Activated CD4-positive, alpha-beta memory T cell treated with anti-CD3 and anti-CD28 coated beads, Interleukin-2, amount 10 ng/mL, durations not matched to agents 7 days and 5 days (primary cell): ENCODE data around the gene LRRC74B. TPM values are rescaled to one million over a fixed set of nuclear protein-coding genes. Genes with fewer than 3 reads are reported as not detected.
A peak's percentile ranks its signal among the peaks of the same experiment; 100 is the strongest.
"Not testable (repeated sequence)": the region's sequence is repeated elsewhere in the genome, so short reads cannot be mapped to it uniquely, and the experiment has no call there.

Experiments
- CTCF ChIA-PET: fragments of 350-600 bp; sonication (Branson Sonifier 250); formaldehyde crosslinking; loops from one replicate; lab custom pipeline; 2021; ENCODE audit warnings: antibody characterized with exemption, inconsistent platforms; lab: Charles Lee
- POLR2A ChIA-PET: fragments of 350-600 bp; sonication (Branson Sonifier 250); formaldehyde crosslinking; loops from one replicate; lab custom pipeline; 2021; ENCODE audit warnings: antibody characterized with exemption; lab: Charles Lee
- DNase-seq: peaks from one replicate; pipeline ENCODE4 v3.0.0-alpha.2; 2020
- H3K27ac Mint-ChIP-seq: one replicate; pipeline ENCODE4 v1.8.0; 2021; ENCODE audit warnings: mild to moderate bottlenecking, mixed read lengths
- H3K27me3 Mint-ChIP-seq: one replicate; pipeline ENCODE4 v1.8.0; 2021; ENCODE audit warnings: mixed read lengths
- H3K36me3 Mint-ChIP-seq: one replicate; pipeline ENCODE4 v1.8.0; 2021; ENCODE audit warnings: low read depth, mixed read lengths
- H3K4me1 Mint-ChIP-seq: one replicate; pipeline ENCODE4 v1.8.0; 2021; ENCODE audit warnings: mixed read lengths
- H3K4me3 Mint-ChIP-seq: one replicate; pipeline ENCODE4 v1.8.0; 2021; ENCODE audit warnings: mild to moderate bottlenecking, mixed read lengths
- H3K9me3 Mint-ChIP-seq: one replicate; pipeline ENCODE4 v1.8.0; 2021; ENCODE audit warnings: mixed read lengths
- total RNA-seq, 2 experiments: library from RNA; stranded (reverse); gene quantifications; one replicate each; pipeline ENCODE4 v1.2.3, GENCODE V29; 2021

Gene LRRC74B
- total RNA-seq, 2 experiments from 2014 or later, result not detected

DNA sequence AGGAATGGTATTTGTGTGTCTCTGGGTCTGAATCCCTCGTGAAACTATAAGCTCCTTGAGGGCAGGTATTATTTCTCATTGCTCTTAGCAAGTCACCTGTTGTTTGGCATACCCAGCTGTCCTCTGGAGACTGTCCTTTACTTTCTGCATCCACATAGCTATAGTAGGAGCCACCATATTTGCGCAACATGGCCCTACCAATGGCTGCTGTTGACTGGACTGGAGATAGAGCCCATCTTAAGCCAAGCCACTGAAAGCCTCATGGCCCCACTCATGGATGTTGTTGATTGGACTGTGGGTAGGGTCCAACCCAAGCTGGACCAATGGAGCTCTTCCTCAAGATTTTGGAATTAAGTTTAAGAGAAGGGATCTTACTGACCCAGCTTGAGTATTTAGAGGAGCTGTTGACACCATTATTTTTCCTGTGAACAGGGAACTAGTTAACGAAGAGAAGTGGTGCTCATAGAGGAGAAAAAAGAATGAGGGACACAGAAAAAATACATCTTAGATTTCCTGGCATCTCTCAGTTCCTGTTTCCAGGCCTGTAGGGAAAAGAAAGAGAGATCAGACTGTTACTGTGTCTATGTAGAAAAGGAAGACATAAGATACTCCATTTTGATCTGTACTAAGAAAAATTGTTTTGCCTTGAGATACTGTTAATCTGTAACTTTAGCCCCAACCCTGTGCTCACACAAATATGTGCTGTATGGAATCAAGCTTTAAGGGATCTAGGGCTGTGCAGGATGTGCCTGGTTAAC lies 47.2 kb downstream of the LRRC74B start:
- Mint-ChIP-seq H3K4me1 (no peaks in the 10 kb centered on the region), H3K9me3 (no peaks in the 10 kb centered on the region), H3K4me3 (no peak overlapping the region), H3K36me3 (no peaks in the 10 kb centered on the region), H3K27me3 (peaks cover 8% of the 10 kb centered on the region), H3K27ac (no peak overlapping the region)
- ChIA-PET POLR2A (no interaction called here), CTCF (no interaction called here)
- DNase-seq, result no peak

DNA sequence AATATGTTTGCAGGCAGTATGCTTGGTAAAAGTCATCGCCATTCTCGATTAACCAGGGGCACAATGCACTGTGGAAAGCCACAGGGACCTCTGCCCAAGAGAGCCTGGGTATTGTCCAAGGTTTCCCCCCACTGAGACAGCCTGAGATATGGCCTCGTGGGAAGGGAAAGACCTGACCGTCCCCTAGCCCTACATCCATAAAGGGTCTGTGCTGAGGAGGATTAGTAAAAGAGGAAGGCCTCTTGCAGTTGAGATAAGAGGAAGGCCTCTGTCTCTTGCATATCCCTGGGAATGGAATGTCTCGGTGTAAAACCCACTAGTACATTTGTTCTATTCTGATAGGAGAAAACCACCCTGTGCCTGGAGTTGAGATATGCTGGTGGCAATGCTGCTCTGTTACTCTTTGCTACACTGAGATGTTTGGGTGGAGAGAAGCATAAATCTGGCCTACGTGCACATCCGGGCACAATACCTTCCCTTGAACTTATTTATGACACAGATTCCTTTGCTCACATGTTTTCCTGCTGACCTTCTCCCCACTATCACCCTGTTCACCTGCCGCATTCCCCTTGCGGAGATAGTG lies 47.9 kb downstream of the LRRC74B start:
- CTCF ChIA-PET, POLR2A ChIA-PET, H3K36me3 Mint-ChIP-seq, H3K9me3 Mint-ChIP-seq, DNase-seq, H3K4me3 Mint-ChIP-seq, H3K27ac Mint-ChIP-seq, H3K4me1 Mint-ChIP-seq: not testable (repeated sequence)
- peaks cover 11% of the 10 kb centered on the region for H3K27me3 Mint-ChIP-seq

DNA sequence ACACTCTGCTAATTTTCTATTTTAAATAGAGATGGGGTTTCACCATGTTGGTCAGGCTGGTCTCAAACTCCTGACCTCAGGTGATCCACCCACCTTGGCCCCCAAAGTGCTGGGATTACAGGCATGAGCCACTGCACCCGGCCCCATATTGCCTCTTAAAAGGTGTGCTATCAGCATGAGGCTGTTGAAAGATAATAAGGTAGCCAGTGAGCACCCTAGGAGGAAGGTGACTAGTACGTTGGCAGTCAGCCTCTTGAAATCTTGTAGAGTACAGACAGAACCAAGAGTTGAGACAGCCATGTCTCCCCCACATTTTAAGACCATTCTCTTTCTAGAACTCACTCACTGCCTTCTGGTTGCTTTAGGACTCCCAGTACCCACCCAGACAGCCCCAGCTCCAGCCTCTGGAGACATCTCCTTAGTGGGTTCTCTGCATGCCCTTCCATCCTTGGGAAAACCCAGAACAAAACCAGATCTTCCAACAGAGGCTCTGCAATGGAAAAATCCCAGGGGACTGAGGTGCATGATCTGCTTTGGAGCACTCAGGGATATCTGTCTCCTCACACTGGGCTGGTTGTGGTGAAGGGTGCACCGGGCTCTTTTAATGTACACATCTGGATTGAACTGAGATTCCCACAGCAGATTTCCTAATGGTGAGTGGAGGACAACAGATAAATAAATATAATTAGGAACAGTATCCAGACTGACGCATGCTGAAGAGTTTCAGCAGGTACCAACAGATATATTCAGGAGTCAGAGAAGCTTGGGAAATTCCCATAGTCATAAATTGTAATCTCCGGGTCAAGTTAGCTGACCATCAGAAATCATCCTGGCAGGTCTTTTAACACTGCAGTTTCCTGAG lies 49.4 kb downstream of the LRRC74B start:
- Mint-ChIP-seq H3K4me1 (no peaks in the 10 kb centered on the region), H3K9me3 (no peaks in the 10 kb centered on the region), H3K27me3 (peaks cover 10% of the 10 kb centered on the region), H3K4me3 (no peak overlapping the region), H3K27ac (no peak overlapping the region), H3K36me3 (no peaks in the 10 kb centered on the region)
- ChIA-PET CTCF (no interaction called here), POLR2A (no interaction called here)
- DNase-seq, result no peak

DNA sequence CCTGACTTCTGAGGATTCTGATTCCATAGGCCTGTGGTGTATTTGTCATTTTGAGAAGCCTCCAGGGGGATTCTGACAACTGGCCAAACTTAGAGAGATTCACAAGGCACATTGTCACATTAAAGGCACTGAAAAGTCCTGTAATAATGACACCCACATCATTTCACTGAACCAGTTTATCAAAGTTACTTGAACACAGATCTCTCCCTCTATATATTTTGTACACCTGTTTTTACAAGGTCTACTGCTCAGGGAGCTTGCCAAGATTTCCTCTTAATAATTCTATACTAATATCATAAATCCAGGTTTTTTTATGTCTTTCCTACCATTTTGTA lies 50.0 kb downstream of the LRRC74B start:
- Mint-ChIP-seq H3K27me3 (peaks cover 10% of the 10 kb centered on the region), H3K4me3 (no peak overlapping the region), H3K36me3 (no peaks in the 10 kb centered on the region), H3K9me3 (no peaks in the 10 kb centered on the region), H3K4me1 (no peaks in the 10 kb centered on the region), H3K27ac (no peak overlapping the region)
- POLR2A ChIA-PET, result no interaction called here
- no peak for DNase-seq
- CTCF ChIA-PET, result no interaction called here

DNA sequence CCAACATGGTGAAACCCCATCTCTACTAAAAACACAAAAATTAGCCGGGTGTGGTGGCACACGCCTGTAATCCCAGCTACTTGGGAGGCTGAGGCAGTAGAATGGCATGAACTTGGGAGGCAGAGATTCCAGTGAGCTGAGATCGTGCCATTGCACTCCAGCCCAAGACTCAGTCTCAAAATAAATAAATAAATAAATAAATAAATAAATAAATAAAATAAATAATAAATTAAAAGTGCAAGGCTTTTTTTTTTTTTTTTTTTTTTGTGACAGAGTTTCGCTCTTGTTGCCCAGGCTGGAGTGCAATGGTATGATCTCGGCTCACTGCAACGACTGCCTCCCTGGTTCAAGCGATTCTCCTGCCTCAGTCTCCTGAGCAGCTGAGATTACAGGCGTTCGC lies 51.1 kb downstream of the LRRC74B start:
- CTCF ChIA-PET, H3K4me3 Mint-ChIP-seq, H3K4me1 Mint-ChIP-seq, POLR2A ChIA-PET, H3K36me3 Mint-ChIP-seq, DNase-seq, H3K9me3 Mint-ChIP-seq, H3K27ac Mint-ChIP-seq: not testable (repeated sequence)
- peaks cover 12% of the 10 kb centered on the region for H3K27me3 Mint-ChIP-seq

DNA sequence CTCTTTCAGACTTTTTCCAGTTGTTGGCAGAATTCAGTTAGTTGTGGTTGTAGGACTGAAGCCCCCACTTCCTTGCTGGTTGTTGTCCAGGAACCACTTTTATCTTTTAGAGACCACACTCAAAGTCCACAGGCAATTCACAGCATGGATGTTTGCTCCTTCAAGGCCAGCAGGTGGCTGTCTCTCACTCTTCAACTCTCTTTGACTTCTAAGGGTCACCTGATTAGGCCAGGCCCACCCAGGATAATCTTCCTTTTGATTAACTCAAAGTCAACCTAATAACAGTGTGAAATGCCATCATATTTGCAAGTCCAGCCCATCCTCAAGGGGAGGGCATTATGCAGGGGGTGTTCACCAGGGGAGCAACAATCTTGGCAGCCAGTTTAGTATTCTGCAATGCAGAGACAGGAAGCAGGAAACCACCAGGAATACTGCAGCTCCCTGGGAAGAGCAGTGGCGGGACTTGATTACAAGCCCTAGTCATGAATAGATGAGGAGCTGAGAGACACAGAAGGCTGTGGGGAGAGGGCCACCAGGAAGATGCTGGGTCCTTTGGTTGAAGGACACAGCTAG lies 52.4 kb downstream of the LRRC74B start:
- no peaks in the 10 kb centered on the region for H3K36me3 Mint-ChIP-seq
- ChIA-PET CTCF (interaction anchor here (0.7 kb wide), 1 partner anchor 15 kb away, joined by 3 read pairs; no protein-coding TSS in a partner anchor), POLR2A (no interaction called here)
- H3K27me3 Mint-ChIP-seq, result peaks cover 19% of the 10 kb centered on the region
- DNase-seq, result no peak
- H3K9me3 Mint-ChIP-seq, result no peaks in the 10 kb centered on the region
- no peak overlapping the region for H3K4me3 Mint-ChIP-seq
- H3K27ac Mint-ChIP-seq, result no peak overlapping the region
- peaks cover 7% of the 10 kb centered on the region for H3K4me1 Mint-ChIP-seq

DNA sequence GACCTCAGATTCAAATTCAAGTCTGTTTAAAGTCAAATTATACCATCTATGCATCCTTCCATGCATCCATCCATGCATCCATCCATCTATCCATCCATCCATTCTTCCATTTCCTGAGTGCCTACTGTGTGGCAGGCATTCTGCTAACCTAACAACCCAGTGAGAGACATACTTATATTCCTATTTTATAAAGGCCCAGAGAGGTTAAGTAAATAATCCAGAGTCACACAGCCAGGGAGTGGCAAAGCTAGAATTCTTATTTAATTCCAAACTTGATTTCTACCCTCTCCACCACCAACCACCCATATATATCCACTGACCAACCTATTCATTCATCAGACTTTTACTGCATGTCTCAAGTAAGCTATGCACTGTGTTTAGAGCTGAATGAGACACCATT lies 53.8 kb downstream of the LRRC74B start:
- Mint-ChIP-seq H3K27ac (no peak overlapping the region), H3K4me3 (no peak overlapping the region), H3K27me3 (peaks cover 24% of the 10 kb centered on the region), H3K4me1 (peaks cover 8% of the 10 kb centered on the region), H3K36me3 (no peaks in the 10 kb centered on the region), H3K9me3 (no peaks in the 10 kb centered on the region)
- ChIA-PET CTCF (no interaction called here), POLR2A (no interaction called here)
- DNase-seq, result no peak

DNA sequence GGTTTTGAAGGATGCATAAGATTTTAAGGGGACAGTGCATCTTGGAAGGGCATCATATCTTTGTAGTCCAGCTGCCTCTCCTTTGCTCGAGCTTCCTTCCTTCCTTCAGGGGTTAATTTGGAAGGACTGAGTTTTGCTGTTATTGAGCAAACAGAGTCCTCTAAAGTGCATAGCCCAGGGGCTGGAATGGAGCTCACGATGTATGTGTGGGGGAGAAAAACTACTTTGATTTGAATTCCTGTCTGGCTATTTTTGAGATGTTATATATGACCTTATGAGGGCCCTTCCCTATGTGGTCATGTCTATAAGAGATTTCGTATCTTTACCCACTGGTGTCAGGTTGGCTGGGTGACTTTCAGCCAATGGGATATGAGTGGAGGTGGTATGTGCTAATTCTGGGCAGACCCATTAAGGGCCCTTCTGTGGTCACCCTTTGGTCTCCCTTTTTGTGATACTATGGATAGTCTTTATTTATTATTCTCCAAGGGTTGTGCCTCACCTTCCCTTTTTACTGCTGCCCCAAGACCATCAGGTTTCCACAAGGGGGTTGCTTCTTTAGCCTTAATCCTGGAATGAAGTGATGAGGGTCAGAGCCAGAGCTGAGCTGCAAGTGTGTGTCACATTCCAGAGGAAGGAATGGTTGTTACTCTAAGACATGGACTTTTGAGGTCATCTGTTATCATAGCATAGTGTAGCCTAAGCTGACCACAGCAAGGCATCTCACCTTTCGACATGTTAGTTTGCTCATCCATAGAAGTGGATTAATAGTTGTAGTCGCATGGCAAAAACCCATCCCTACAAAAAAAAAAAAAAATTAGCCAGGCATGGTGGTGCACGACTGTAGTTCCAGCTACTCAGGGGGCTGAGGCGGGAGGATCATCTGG lies 54.6 kb downstream of the LRRC74B start:
- POLR2A ChIA-PET, result no interaction called here
- H3K9me3 Mint-ChIP-seq, result no peaks in the 10 kb centered on the region
- no peak overlapping the region for H3K4me3 Mint-ChIP-seq
- H3K27ac Mint-ChIP-seq, result no peak overlapping the region
- H3K4me1 Mint-ChIP-seq, result peaks cover 8% of the 10 kb centered on the region
- peaks cover 26% of the 10 kb centered on the region for H3K27me3 Mint-ChIP-seq
- DNase-seq, result no peak
- CTCF ChIA-PET, result no interaction called here
- no peaks in the 10 kb centered on the region for H3K36me3 Mint-ChIP-seq

DNA sequence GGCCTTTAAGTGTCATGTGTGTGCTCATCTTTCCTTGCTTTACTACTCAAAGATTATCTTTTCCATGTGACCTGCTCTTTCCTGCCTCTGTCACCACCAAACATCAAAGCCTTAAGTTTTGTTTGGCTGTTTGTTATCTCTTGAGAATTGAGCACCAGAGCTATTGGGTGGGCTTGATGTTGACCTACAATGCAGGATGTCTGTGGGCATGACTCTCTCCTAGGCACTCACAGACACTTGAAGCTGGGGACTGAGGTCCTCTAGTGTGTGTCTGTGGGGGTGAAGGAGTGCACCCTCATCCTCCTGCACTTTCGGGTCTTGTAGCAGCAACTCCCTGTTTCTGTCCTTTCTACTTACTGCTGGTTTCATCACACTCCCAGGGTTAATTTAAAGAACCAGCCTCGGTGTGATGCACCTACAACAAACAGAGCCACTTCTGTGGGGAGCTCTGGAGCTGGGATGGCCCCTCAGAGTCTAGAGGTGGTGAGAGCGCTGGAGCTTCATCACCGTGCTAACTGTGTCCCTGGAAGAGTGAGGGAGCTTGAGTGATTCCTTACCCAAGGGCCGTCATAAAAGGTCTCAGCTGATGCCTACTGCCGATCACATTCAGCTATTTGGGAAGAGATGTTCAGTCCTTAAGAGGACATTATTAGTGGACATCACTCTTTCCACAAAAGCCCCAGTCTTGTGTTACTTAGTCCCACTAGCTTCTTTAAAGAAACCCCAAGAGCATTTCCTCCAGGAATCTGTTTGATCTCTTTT lies 56.3 kb downstream of the LRRC74B start:
- Mint-ChIP-seq H3K9me3 (no peaks in the 10 kb centered on the region), H3K27me3 (peaks cover 35% of the 10 kb centered on the region), H3K4me1 (peaks cover 8% of the 10 kb centered on the region), H3K4me3 (no peak overlapping the region), H3K27ac (no peak overlapping the region), H3K36me3 (no peaks in the 10 kb centered on the region)
- ChIA-PET CTCF (interaction anchor here (0.7 to 1.4 kb wide), 3 partner anchors 11 to 296 kb away, joined by 3 read pairs; no protein-coding TSS in a partner anchor), POLR2A (no interaction called here)
- DNase-seq, result no peak

DNA sequence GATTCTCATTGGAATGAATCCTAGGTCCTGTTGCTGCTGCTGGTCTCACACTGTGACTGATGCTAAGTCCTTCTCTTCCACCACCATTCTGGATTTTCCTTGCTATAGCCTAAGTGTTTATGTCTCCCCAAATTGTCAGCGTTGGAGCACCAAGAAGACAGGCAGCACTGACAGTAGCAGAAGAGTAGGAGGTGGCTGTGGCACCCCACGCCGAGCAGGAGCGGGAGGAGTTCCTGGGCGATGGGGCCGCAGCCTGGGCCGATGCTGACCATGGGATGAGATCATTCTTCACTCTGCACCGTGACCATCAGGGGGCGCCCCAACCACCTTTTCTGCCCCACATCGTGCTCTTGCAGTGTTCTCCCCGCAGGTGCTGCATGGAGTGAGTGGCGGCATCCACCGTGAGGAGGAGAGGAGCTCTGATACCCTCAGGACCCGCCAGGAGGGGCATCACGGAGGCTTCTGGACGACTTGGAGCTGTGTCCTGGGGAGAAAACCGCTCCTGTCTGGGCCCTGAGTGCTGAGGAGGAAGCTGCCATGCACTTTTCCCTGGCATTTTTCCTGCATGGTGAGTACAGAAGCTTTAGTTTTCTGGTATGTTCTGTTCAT lies 57.0 kb downstream of the LRRC74B start:
- CTCF ChIA-PET, result interaction anchor here (0.6 to 1.4 kb wide), 3 partner anchors 12 to 257 kb away, joined by 3 read pairs; no protein-coding TSS in a partner anchor

DNA sequence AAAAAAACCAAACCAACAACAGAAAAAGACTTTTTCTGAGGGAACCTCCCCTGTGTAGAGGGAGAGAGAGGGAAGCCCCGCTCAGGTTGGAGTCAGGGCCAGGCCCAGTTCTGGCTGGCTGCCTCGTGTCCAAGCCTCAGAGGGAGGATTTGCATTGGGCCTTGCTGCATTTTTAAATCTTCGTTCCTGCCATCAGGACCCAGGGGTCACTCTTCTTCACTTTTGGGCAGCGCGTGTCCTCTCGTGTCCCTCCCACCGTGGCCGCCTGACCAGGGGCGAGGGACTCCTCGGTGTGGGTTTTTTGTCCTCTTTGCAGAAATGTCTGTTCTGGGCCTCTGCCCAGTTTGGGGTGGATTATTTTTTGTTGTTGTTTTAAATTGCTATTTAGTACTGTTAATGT lies 57.9 kb downstream of the LRRC74B start:
- H3K4me1 Mint-ChIP-seq, result peaks cover 8% of the 10 kb centered on the region
- ChIA-PET POLR2A (no interaction called here), CTCF (no interaction called here)
- no peaks in the 10 kb centered on the region for H3K36me3 Mint-ChIP-seq
- H3K27ac Mint-ChIP-seq, result no peak overlapping the region
- H3K4me3 Mint-ChIP-seq, result no peak overlapping the region
- no peak for DNase-seq
- H3K9me3 Mint-ChIP-seq, result no peaks in the 10 kb centered on the region
- peaks cover 39% of the 10 kb centered on the region for H3K27me3 Mint-ChIP-seq

More for the DNA sequence above, 57.0 kb downstream of the LRRC74B start:
- Mint-ChIP-seq H3K36me3 (no peaks in the 10 kb centered on the region), H3K4me1 (peaks cover 8% of the 10 kb centered on the region), H3K9me3 (no peaks in the 10 kb centered on the region), H3K27ac (no peak overlapping the region), H3K27me3 (peaks cover 38% of the 10 kb centered on the region), H3K4me3 (no peak overlapping the region)
- POLR2A ChIA-PET, result interaction anchor here (0.6 kb wide), 1 partner anchor 118 kb away, joined by 4 read pairs; no protein-coding TSS in a partner anchor
- peak; percentile 80 for DNase-seq
